HG03378 (cell line): Measurements from ENCODE around the gene DENND4A.

Source experiments
- ATAC-seq: cut with Tn5 transposase; IDR thresholded peaks from one replicate; pipeline ENCODE4 v1.9.1; 2021; ENCODE audit warnings: mild to moderate bottlenecking, moderate library complexity; ENCODE audit not compliant: unreplicated experiment

Gene DENND4A

DNA sequence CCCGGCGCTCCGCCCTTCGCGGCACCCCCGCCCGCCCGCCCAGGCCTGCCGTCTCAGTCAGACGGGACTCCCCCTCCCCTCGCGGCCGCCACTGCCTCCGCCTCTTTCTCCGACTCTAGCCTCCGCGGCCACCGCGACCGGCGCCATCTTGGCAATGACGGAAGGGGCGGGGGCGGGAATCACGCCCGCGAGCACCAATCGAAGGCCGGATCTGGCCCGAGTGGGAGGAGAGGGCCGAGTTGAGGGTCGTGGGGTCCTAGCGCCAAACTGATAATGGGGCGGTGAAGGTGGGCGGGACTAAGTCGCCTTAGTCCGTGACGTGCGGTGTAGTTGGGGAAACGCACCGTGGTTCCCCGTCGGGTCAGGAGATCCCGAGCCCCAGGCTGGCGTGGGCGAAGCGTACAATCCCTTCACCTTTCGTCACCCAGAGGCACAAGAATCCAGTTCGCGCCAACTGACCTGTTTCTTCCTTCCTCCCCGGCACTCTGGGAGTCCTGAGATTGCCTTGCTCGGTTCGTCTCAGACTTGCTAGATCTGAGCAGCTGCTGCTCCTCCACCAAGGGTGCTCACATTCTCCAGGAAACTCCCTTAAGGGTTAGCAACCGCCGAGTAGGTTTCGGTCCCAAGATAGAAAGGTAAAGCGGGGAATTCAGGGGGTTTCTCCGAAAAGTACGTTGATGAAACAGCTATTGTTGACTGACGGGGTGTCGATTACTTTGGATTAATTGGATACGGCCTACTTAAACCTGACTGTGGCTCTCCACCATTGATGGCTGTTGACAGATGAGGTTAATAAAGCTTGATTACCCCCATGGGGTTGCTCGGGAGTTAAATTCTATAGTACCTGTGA, at the start of gene DENND4A:
Gene DENND4A (minus strand): TSS at position 156 of the 850 bp plus-strand sequence. CDS start 35,843 bp downstream, outside the sequence.
- peak; percentile 70 for ATAC-seq

DNA sequence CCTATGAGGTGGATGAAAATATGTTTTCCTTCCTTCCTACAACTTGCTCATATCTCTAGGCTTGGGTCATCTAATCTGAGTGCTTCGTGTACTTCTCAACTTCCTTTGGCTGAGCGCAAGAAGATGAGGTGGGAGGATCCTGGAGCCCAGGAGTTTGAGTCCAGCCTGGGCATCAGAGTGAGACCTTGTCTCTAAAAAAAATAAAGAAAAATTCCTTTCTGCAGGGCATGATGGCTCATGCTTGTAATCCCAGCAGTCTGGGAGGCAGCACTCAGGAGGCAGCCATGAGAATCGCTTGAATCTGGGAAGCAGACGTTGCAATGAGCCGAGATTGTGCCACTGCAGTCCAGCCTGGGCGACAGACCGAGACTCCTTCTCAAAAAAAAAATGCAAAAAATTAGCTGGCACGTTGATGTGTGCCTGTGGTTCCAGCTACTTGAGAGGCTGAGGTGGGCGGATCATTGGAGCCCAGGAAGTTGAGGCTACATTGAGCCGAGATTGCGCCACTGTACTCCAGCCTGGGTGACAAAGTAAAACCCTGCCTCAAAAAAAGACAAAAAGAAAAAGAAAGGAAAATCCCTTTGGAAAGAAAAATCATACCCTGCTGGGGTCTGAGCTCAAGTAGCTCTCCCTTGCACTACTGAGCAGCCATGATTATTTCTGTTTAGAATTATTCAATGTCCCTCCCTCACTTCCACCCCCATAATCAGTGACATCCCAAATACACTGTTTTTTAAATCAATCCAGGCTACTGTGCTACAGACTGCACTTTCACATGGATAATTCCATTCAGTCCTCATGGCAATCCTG, 49.2 kb upstream of the DENND4A start:
- no peak for ATAC-seq

DNA sequence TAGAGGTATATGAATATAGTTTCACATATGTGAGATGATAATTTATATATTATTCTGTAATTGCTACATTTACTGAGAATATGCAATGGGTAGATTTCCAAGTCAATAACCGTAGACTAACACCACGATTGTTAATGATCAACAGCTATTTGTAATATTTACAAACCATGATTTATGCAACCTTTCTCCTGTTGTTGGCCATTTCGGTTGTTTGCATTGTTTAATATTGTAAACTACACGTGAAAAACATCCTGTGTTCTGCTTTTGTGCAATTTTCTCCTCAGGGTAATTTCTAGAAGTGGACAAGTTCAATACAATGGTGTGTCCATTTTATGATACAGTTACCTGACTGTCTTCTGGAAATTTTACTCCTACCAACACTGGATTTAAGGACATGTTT, 47.9 kb upstream of the DENND4A start:
- ATAC-seq = no peak

DNA sequence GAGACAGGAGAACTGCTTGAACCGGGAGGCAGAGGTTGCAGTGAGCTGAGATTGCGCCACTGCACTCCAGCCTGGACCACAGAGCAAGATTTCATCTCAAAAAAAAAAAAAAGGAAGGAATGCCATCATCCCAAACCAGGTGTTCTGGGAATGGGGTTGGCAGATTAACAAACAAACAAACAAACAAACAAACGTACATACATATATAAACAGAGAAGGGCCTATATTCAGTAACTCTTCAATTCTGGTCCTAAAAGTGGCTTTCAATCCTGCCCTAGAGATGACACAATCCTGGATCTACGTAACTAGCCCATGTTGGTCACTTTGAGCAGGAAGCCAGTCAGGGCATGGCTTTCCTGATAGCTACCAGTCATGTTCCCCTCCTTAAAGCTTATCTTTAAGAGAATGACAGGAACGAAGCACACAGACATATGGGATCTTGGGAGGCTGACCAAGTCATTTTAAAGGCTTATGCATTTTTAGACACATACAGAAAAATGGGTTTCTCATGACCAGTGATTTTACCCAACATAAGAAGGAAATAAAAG, 47.3 kb upstream of the DENND4A start:
- no peak for ATAC-seq

GRCh38 chr15:65837301-65838294, 45.5 kb upstream of the DENND4A start:
- no peak for ATAC-seq

DNA sequence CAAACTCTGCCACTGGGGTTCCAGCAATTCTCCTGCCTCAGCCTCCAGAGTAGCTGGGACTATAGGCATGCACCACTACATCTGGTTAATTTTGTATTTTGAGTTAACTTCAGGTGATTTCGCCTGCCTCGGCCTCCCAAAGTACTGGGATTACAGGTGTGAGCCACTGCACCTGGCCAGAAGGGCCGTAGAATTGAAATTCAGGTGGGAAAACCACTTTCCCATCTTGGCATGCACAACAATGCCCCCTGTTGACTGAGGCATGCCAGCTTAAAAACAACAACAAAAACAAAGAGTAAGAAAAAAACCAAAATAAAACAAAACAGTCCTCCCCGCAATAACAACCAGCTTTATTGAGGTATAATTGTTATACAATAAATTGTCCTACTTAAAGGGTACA, 44.6 kb upstream of the DENND4A start:
- no peak for ATAC-seq

- ATAC-seq = no peak
These were observed 43.4 kb upstream of the DENND4A start for GRCh38 chr15:65835447-65835846.

DNA sequence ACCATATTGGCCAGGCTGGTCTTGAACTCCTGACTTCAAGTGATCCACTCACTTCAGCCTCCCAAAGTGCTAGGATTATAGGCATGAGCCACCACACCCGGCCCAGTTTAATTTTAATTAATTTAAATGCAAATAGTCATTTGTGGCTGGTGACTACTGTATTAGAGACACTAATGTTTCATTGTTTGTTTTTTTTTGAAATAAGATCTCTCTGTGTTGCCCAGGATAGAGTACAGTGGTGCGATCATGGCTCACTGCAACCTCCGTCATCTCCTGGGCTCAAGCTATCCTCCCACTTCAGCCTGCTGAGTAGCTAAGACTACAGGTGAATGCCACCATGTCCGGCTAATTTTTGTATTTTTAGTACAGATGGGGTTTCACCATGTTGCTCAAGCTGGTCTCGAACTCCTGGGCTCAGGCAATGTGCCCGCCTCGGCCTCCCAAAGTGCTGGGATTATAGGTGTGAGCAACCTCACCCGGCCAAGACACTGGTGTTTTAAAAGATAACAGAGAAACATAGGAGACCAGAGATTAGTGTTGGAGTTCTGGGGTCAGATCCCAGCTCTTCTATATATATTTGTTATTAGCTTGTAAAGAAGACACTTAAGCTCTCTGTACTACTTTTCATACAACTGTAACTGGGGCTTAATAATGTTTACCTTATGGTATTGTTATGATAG, 42.6 kb upstream of the DENND4A start:
- no peak for ATAC-seq

DNA sequence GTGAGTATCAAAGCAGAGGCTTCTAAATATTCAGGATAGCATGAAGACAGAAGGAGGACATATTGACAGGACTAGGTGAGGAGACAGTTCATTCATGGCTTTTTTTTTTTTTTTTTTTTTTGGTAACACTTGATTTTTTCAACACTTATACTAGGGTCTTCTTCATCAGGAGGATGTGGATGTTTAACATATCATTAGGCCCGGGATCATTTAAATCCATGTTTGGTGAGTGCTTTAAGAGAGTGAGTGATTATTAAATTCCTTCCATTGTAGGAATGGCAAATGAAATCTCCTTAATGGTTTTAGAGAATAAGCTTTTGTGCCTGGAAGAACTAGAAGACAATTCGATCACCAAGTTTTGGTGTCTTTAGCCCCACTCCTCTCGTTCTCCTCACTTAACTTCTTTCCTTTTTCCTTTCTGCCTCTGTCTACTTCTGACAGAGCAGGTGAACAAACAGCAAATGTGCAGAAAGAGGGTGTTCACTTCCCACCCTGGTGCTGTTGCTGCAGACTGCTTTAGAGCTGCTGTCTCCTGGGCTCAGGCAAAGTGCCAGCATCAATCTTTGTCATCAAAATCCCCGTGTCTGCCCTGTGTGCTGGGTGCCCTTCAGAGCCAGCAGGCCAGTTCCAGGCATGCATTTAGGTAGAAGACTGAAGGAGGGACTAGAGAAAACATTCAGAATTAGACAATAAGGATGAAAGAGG, 41.6 kb upstream of the DENND4A start:
- ATAC-seq = no peak

- ATAC-seq = no peak
These were observed 40.7 kb upstream of the DENND4A start for GRCh38 chr15:65832549-65833364.

DNA sequence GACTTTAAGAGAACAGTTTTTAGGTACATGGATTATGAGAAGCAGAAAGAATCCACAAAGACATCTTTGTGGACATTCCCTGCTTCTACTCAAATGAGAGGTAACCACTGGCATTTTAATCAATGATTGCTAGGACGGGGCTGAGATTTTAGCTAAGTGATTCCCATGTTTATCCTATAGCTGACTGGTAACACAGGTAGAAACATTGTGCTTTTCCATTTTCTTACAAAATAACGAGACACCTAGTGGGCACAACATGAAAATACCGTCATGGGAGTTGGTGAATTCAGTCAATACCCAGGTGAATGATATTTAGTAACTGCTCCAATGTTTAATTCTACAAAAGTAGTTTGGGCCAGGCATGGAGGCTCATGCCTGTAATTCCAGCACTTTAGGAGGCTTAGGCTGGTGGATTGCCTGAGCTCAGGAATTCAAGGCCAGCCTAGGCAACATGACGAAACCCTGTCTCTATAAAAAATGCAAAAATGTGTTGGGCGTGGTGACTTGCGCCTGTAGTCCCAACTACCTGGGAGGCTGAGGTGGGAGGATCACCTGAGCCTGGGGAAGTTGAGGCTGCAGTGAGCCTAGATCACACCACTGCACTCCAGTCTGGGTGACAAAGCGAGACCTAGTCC, 37.2 kb upstream of the DENND4A start:
- ATAC-seq = no peak

DNA sequence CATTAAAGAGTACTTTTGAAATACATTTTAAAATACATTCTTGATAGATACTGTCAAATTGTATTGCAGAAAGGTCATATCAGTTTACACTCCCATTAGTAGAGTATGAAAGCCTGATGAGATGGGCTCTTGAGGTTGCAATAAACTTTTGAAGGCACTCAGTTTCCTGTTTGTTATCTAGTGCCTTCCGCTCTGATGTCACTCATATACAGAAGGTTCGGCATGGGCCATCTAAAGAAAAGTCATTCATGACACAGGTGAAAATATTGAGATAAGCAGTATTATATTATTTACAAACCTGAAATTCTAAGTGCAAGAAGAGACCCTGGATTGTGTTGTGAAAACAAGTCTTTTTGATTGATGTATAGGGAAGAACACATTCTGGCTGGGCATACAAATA, 36.5 kb upstream of the DENND4A start:
- ATAC-seq = no peak

- no peak for ATAC-seq
These were observed 35.0 kb upstream of the DENND4A start for GRCh38 chr15:65827065-65827464.

DNA sequence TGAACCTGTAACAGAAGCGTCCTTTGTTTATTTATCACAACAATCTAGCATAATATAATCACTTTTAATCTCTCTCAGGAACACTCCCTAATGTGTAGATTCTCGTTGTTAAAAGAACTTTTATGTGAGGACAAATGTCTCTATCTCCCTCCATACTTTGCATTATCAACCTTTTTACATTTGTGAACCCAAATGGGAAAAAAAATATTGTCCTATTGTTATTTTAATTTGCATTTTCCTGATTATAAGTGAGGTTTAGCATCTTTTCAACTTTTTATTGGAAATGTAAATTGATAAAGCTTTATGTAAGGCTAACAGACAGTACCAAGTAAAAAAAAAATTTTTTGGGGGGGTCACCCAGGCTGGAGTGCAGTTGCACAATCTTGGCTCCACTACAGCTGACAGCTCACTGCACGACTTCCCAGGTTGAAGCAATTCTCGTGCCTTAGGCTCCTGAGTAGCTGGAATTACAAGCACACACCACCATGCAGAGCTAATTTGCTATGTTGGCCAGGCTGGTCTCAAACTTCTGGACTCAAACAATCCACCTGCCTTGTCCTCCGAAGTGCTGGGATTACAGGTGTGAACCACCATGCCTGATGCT, 33.0 kb upstream of the DENND4A start:
- no peak for ATAC-seq

DNA sequence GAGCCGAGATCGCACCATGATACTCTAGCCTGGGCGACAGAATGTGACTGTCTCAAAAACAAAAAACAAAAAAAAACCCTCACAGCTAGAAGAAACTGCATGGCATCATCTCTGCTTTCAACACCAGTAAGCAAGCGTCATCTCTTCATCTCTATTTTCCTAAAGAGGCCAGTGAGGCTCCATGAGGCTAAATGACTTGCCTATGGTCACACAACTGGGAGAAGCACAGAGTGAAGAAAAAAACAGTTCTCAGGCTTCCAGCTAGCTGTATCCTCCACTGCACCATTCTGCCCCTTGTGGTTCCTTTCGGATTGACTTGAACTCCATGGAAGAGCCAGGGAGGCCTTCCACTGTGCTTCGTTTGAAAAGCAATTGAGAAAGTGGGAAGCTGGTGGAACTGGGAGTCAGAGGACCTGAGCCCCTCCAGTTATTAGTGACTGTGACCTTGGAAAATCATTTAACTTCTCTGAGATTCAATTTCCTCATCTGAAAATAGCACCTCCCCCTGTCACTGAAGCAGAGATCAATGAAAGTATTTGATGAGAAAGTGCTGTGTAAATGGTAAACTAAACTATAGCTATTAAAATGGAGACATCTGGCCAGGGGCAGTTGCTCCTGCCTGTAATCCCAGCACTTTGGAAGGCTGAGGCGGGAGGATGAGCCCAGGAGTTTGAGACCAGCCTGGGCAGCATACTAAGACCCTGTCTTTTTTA, 32.1 kb upstream of the DENND4A start:
- ATAC-seq = no peak

DNA sequence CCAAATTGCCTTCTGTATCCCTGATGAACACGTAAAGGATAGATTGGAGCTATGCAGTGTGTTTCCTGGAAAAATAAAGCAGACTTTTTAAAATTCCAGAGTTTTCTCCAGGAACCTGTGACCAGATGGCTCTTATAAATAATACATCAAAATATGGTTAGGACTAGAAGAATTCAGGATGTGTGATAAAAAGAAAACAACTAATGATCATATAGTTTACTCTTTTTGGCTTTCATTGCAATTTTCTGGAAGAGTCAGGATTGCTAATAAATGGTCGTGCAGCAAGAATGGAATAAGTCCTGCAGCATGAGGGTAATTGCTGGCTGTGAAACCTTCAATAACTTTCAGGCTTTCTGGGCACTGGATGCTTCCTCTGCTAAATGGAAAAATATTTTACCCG, 30.2 kb upstream of the DENND4A start:
- ATAC-seq = no peak

- no peak for ATAC-seq
These were observed 29.0 kb upstream of the DENND4A start for GRCh38 chr15:65821070-65821469.
